Parathyroid adenoma (tissue), 2 donors: ENCODE results near the gene GAS2L2.

Experiments used
- H2AFZ ChIP-seq: fragments of 300-600 bp; sonication (generic); one replicate; pipeline ENCODE4 v1.7.0; 2017; ENCODE audit warnings: antibody characterized with exemption, mild to moderate bottlenecking
- H3K27ac ChIP-seq: fragments of 300-600 bp; sonication (generic); one replicate; pipeline ENCODE4 v1.7.0; 2017
- H3K27me3 ChIP-seq: fragments of 300-600 bp; sonication (generic); one replicate; pipeline ENCODE4 v1.7.0; 2017; ENCODE audit warnings: low read length; ENCODE audit not compliant: control insufficient read depth, insufficient read depth
- H3K36me3 ChIP-seq: fragments of 300-600 bp; sonication (generic); one replicate; pipeline ENCODE4 v1.7.0; 2017; ENCODE audit warnings: low read length; ENCODE audit not compliant: control insufficient read depth, insufficient read depth
- H3K4me1 ChIP-seq: fragments of 300-600 bp; sonication (generic); one replicate; pipeline ENCODE4 v1.7.0; 2017; ENCODE audit warnings: control low read depth
- H3K4me2 ChIP-seq: fragments of 300-600 bp; sonication (generic); one replicate; pipeline ENCODE4 v1.7.0; 2017; ENCODE audit warnings: low read length
- H3K4me3 ChIP-seq: fragments of 300-600 bp; sonication (generic); one replicate; pipeline ENCODE4 v1.7.0; 2017; ENCODE audit warnings: low read depth, low read length
- H3K79me2 ChIP-seq: fragments of 300-600 bp; sonication (generic); one replicate; pipeline ENCODE4 v1.7.0; 2017; ENCODE audit warnings: control low read depth
- H3K9ac ChIP-seq: fragments of 300-600 bp; sonication (generic); one replicate; pipeline ENCODE4 v1.7.0; 2017; ENCODE audit warnings: mild to moderate bottlenecking
- H3K9me3 ChIP-seq: fragments of 300-600 bp; sonication (generic); one replicate; pipeline ENCODE4 v1.7.0; 2017; ENCODE audit warnings: low read length; ENCODE audit not compliant: control insufficient read depth
- CTCF ChIP-seq: fragments of 300-600 bp; sonication (generic); IDR thresholded peaks from one replicate; pipeline ENCODE4 v1.7.0; 2017; ENCODE audit warnings: antibody characterized with exemption, mild to moderate bottlenecking
- donor health status: primary hyperparathyroidism.

GAS2L2 gene

GRCh38 chr17:35733366-35733765, 19.7 kb downstream of the GAS2L2 start:
- Histone ChIP-seq H3K27ac (no peak overlapping the region), H3K27me3 (no peaks in the 10 kb centered on the region), H3K4me1 (peaks cover 23% of the 10 kb centered on the region), H3K9ac (no peak overlapping the region), H3K4me3 (no peak overlapping the region), H3K36me3 (no peaks in the 10 kb centered on the region), H2AFZ (no peak overlapping the region), H3K79me2 (no peaks in the 10 kb centered on the region), H3K4me2 (no peak overlapping the region), H3K9me3 (no peaks in the 10 kb centered on the region)
- no peak for TF ChIP-seq CTCF

GRCh38 chr17:35732806-35733136, 20.3 kb downstream of the GAS2L2 start:
- Histone ChIP-seq H3K27ac (no peak overlapping the region), H3K4me1 (peaks cover 28% of the 10 kb centered on the region), H3K79me2 (no peaks in the 10 kb centered on the region), H3K36me3 (no peaks in the 10 kb centered on the region), H3K4me3 (no peak overlapping the region), H2AFZ (no peak overlapping the region), H3K9ac (no peak overlapping the region), H3K4me2 (no peak overlapping the region), H3K9me3 (no peaks in the 10 kb centered on the region), H3K27me3 (no peaks in the 10 kb centered on the region)
- no peak for TF ChIP-seq CTCF

- Histone ChIP-seq H3K27ac (no peak overlapping the region), H3K4me2 (peak overlapping the region; percentile 30), H3K36me3 (no peaks in the 10 kb centered on the region), H3K79me2 (no peaks in the 10 kb centered on the region), H3K9me3 (no peaks in the 10 kb centered on the region), H3K4me1 (peaks cover 34% of the 10 kb centered on the region), H3K4me3 (peak overlapping the region; percentile 7), H2AFZ (peak overlapping the region; percentile 79), H3K9ac (no peak overlapping the region), H3K27me3 (no peaks in the 10 kb centered on the region)
- no peak for TF ChIP-seq CTCF
Observed at GRCh38 chr17:35731917-35732805, 20.9 kb downstream of the GAS2L2 start.

GRCh38 chr17:35731239-35731916, 21.7 kb downstream of the GAS2L2 start, which contains the start of gene RASL10B:
Gene RASL10B (plus strand): TSS chr17:35731639. CDS start chr17:35735185, 3,546 bp downstream.
- no peak for TF ChIP-seq CTCF
- Histone ChIP-seq H3K9ac (no peak within 1 kb of the TSS), H3K4me2 (peak within 1 kb of the TSS; percentile 68), H2AFZ (peak within 1 kb of the TSS; percentile 79), H3K79me2 (no peaks in the 10 kb centered on the region), H3K27me3 (no peaks in the 10 kb centered on the region), H3K9me3 (no peaks in the 10 kb centered on the region), H3K4me1 (peaks cover 42% of the 10 kb centered on the region), H3K36me3 (no peaks in the 10 kb centered on the region), H3K27ac (no peak within 1 kb of the TSS), H3K4me3 (peak within 1 kb of the TSS; percentile 41)
